Muscle of back (tissue), 11 donors: Measurements from ENCODE around the gene KDM1A. TPM values are rescaled to one million over a fixed set of nuclear protein-coding genes. Genes with fewer than 3 reads are reported as not detected.
"Not testable (repeated sequence)": the region's sequence is repeated elsewhere in the genome, so short reads cannot be mapped to it uniquely, and the experiment has no call there.

ENCODE experiments used
- DNase-seq, 3 donors: peaks; one replicate each; pipeline versions ENCODE4 v3.0.0 to v3.0.0-alpha.2; 2013
- polyA plus RNA-seq, 10 donors: library from polyadenylated mRNA; unstranded; fragments of 120-200 nt; gene quantifications; one replicate each; pipeline ENCODE4 v1.2.1, GENCODE V29; 2013; ENCODE audit not compliant: insufficient read length in 10 of 10

Gene KDM1A
- polyA plus RNA-seq, 10 donors, result 65.7 to 89.1 (median 70.3) TPM

GRCh38 chr1:23007106-23007505 lies 12.2 kb upstream of the KDM1A start:
- DNase-seq, result no peak

- DNase-seq, result no peak
Observed at GRCh38 chr1:23008901-23009300, 10.4 kb upstream of the KDM1A start.

- DNase-seq, result not testable (repeated sequence)
Observed at GRCh38 chr1:23010025-23010424, 9.2 kb upstream of the KDM1A start.

GRCh38 chr1:23013657-23014056 lies 5.6 kb upstream of the KDM1A start:
- no peak for DNase-seq

- no peak for DNase-seq
Observed at GRCh38 chr1:23018661-23019093, 591 bp upstream of the KDM1A start.

GRCh38 chr1:23019863-23020625 lies 776 bp downstream of the KDM1A start:
- peak; percentile 16 to 86 (median 50) for DNase-seq

GRCh38 chr1:23020706-23021405 lies 1.6 kb downstream of the KDM1A start:
- DNase-seq, result peak in 1 of 3 donors; percentile 3

GRCh38 chr1:23021834-23022233 lies 2.6 kb downstream of the KDM1A start:
- no peak for DNase-seq

GRCh38 chr1:23023174-23023845 lies 4.0 kb downstream of the KDM1A start:
- DNase-seq, result no peak

GRCh38 chr1:23026568-23026967 lies 7.3 kb downstream of the KDM1A start:
- no peak for DNase-seq

GRCh38 chr1:23027352-23027907 lies 8.2 kb downstream of the KDM1A start:
- no peak for DNase-seq

- DNase-seq, result no peak
Observed at GRCh38 chr1:23029337-23029736, 10.1 kb downstream of the KDM1A start.

- no peak for DNase-seq
Observed at GRCh38 chr1:23035823-23036452, 16.7 kb downstream of the KDM1A start.

- no peak for DNase-seq
Observed at GRCh38 chr1:23037081-23037740, 17.9 kb downstream of the KDM1A start.

- DNase-seq, result no peak
Observed at GRCh38 chr1:23039308-23039826, 20.1 kb downstream of the KDM1A start.

GRCh38 chr1:23040509-23040908 lies 21.2 kb downstream of the KDM1A start:
- no peak for DNase-seq

GRCh38 chr1:23044035-23044434 lies 24.8 kb downstream of the KDM1A start:
- DNase-seq, result no peak

GRCh38 chr1:23050201-23050600 lies 30.9 kb downstream of the KDM1A start:
- no peak for DNase-seq

GRCh38 chr1:23051290-23051909 lies 32.1 kb downstream of the KDM1A start:
- DNase-seq, result no peak

- DNase-seq, result no peak
Observed at GRCh38 chr1:23057301-23057700, 38.0 kb downstream of the KDM1A start.

- DNase-seq, result no peak
Observed at GRCh38 chr1:23062271-23062670, 43.0 kb downstream of the KDM1A start.
